HFFc6 (cell line): ENCODE data around the gene HLA-F. TPM values are rescaled to one million over a fixed set of nuclear protein-coding genes. Genes with fewer than 3 reads are reported as not detected.

Source experiments
- DNase-seq: peaks from one replicate; pipeline ENCODE4 v3.0.0-alpha.2; 2018
- H3K27ac Mint-ChIP-seq: 2 replicates; pipeline ENCODE4 v1.8.0; 2020; ENCODE audit warnings: mild to moderate bottlenecking, mixed read lengths
- H3K27me3 Mint-ChIP-seq: 2 replicates; pipeline ENCODE4 v1.8.0; 2021; ENCODE audit warnings: mild to moderate bottlenecking, moderate library complexity, mixed read lengths; ENCODE audit not compliant: insufficient read depth
- H3K36me3 Mint-ChIP-seq: 2 replicates; pipeline ENCODE4 v1.8.0; 2021; ENCODE audit warnings: low read depth, mixed read lengths
- H3K4me1 Mint-ChIP-seq: 2 replicates; pipeline ENCODE4 v1.8.0; 2020; ENCODE audit warnings: low read depth, mixed read lengths
- H3K4me3 Mint-ChIP-seq: 2 replicates; pipeline ENCODE4 v1.8.0; 2020; ENCODE audit warnings: mild to moderate bottlenecking, moderate library complexity, mixed read lengths
- H3K9me3 Mint-ChIP-seq: 2 replicates; pipeline ENCODE4 v1.8.0; 2020; ENCODE audit warnings: mild to moderate bottlenecking, mixed read lengths
- total RNA-seq, 6 experiments: library from RNA; stranded (reverse); fragmentation: NEBNext Ultra II Directional; extraction: Animal tissue kit (Norgen Biotek cat#: 25700); gene quantifications; 2 replicates in 1 of 6; 3 replicates in 5 of 6; pipeline ENCODE4 v1.2.3, GENCODE V29; 2021
- TF ChIP-seq, protein P1 (sequence below): fragments of 200-600 bp; sonication (generic); IDR thresholded peaks from 2 replicates; pipeline ENCODE4 v1.5.0; 2021; ENCODE audit warnings: antibody characterized with exemption, mild to moderate bottlenecking

The HLA-F gene
- total RNA-seq, 6 experiments from 2014 or later, result 1.4 to 7.5 (median 4.2) TPM

DNA sequence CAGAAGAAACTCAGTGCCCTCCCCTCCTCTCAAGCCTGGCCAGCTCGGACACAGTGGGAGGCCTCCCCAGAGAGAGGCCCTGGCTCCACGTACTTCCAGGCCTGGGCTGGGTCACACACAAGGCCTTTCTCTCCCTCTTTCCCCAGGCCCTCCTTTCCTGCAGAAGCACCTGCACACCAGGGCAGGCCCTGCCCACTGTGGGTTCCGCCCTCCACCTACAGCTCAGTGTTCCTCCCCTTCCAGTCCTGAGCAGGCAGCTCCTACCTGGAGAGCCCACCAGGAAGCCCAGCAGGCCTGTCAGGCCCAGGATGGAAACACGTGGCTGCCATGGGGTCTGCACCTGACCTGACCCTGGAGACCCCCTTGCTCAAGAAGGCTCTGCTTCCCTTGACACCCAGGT, 18.9 kb downstream of the HLA-F start:
- Mint-ChIP-seq H3K4me3 (no peak overlapping the region), H3K9me3 (no peaks in the 10 kb centered on the region), H3K4me1 (peaks cover 6% of the 10 kb centered on the region; the same call in 1 of the 2 replicates), H3K27ac (no peak overlapping the region), H3K36me3 (no peaks in the 10 kb centered on the region), H3K27me3 (no peaks in the 10 kb centered on the region)
- no peak for DNase-seq
- TF ChIP-seq, protein P1, sequence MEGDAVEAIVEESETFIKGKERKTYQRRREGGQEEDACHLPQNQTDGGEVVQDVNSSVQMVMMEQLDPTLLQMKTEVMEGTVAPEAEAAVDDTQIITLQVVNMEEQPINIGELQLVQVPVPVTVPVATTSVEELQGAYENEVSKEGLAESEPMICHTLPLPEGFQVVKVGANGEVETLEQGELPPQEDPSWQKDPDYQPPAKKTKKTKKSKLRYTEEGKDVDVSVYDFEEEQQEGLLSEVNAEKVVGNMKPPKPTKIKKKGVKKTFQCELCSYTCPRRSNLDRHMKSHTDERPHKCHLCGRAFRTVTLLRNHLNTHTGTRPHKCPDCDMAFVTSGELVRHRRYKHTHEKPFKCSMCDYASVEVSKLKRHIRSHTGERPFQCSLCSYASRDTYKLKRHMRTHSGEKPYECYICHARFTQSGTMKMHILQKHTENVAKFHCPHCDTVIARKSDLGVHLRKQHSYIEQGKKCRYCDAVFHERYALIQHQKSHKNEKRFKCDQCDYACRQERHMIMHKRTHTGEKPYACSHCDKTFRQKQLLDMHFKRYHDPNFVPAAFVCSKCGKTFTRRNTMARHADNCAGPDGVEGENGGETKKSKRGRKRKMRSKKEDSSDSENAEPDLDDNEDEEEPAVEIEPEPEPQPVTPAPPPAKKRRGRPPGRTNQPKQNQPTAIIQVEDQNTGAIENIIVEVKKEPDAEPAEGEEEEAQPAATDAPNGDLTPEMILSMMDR, result no peak

DNA sequence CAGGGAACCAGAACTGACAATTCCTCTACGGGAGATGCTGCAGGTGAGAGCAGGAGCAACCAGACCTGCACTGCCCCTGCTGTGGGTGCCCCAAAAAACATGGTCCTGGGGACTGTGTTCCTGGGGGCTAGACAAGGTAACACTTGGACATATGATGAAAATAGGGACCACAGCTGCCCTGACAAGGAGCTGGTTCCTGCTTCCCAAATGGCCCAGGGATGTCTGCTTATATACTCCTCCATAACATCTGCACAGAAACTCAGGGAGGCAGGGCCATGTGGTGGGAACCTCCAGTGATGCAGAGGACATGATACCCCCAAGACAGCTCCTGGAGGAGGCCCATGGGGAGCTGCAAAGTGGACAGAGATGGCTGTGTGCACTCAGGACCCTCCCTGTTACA, 19.8 kb downstream of the HLA-F start:
- H3K27me3 Mint-ChIP-seq, result no peaks in the 10 kb centered on the region; the same call in 1 of the 2 replicates

DNA sequence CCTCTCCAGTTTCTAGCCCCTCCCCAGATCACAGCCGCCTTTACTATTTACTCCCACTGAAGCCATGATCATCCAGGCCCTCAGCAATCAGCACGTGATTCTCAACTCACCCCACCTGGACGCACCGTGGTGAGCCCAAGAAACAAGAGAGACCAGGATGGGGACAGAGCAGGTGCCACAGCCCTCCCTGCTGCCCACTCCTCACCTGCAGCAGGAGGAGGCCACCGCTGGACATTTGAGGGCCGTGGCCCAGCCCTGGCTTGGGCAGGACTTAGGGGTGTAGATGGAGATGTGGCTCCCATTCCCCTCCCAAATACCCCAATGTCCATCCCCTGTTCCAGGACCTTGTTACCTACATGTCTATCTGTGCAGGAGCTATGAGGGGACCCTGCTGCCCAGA, 20.3 kb downstream of the HLA-F start:
- TF ChIP-seq, protein P1, result no peak
- no peaks in the 10 kb centered on the region for H3K36me3 Mint-ChIP-seq
- no peak for DNase-seq
- H3K27me3 Mint-ChIP-seq, result no peaks in the 10 kb centered on the region; the same call in 1 of the 2 replicates
- H3K4me1 Mint-ChIP-seq, result peaks cover 7% of the 10 kb centered on the region
- H3K9me3 Mint-ChIP-seq, result no peaks in the 10 kb centered on the region
- no peak overlapping the region for H3K4me3 Mint-ChIP-seq
- H3K27ac Mint-ChIP-seq, result no peak overlapping the region

More for the DNA sequence above, 19.8 kb downstream of the HLA-F start:
- no peak for DNase-seq
- peaks cover 5% of the 10 kb centered on the region for H3K4me1 Mint-ChIP-seq
- no peak overlapping the region for H3K27ac Mint-ChIP-seq
- H3K4me3 Mint-ChIP-seq, result no peak overlapping the region
- TF ChIP-seq, protein P1, result no peak
- no peaks in the 10 kb centered on the region for H3K36me3 Mint-ChIP-seq
- no peaks in the 10 kb centered on the region for H3K9me3 Mint-ChIP-seq

DNA sequence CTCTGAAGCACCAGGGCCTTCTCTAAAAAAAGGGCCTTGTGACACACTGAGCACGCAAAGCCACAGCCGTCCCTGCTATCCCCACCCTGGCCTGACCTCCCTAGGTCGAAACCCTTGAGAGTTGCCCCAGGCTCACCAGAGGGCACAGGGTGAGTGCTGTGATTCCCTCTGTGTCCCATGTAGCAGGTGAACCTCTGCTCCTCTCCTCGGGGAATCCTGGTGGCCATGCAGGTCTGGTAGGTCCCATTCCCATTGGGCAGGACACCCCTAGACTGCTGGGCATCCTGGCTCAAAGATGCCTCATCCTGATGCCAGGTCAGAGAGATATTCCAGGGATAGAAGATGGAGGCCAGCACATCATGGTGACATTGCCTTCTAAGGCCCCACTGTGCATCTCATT, 20.9 kb downstream of the HLA-F start:
- TF ChIP-seq, protein P1, result no peak
- H3K9me3 Mint-ChIP-seq, result no peaks in the 10 kb centered on the region
- no peak overlapping the region for H3K4me3 Mint-ChIP-seq
- DNase-seq, result no peak
- H3K27ac Mint-ChIP-seq, result no peak overlapping the region
- H3K36me3 Mint-ChIP-seq, result no peaks in the 10 kb centered on the region
- no peaks in the 10 kb centered on the region; the same call in 1 of the 2 replicates for H3K27me3 Mint-ChIP-seq
- H3K4me1 Mint-ChIP-seq, result peaks cover 9% of the 10 kb centered on the region

DNA sequence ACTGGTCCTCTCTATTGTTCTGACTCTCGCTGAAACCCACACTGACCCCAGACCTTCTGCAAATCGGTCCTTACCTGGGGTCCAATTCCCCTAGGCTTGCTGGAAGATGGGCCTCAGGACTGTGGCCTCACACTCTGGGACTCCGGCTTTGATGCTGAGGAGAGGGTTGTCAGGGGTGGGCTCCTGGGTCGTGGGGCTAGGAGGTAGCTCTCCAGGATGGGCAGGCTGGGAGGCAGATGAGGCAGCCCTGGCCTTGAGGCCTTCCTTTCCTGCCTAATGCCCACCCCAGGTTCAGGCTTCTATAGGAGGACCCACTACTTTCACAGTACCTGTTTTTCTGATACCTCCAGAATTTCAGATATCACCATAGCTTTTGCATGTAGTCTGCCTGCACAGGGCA, 21.4 kb downstream of the HLA-F start:
- Mint-ChIP-seq H3K36me3 (no peaks in the 10 kb centered on the region), H3K4me1 (peaks cover 14% of the 10 kb centered on the region), H3K4me3 (no peak overlapping the region), H3K9me3 (no peaks in the 10 kb centered on the region), H3K27ac (no peak overlapping the region), H3K27me3 (no peaks in the 10 kb centered on the region; the same call in 1 of the 2 replicates)
- TF ChIP-seq, protein P1, result no peak
- no peak for DNase-seq

DNA sequence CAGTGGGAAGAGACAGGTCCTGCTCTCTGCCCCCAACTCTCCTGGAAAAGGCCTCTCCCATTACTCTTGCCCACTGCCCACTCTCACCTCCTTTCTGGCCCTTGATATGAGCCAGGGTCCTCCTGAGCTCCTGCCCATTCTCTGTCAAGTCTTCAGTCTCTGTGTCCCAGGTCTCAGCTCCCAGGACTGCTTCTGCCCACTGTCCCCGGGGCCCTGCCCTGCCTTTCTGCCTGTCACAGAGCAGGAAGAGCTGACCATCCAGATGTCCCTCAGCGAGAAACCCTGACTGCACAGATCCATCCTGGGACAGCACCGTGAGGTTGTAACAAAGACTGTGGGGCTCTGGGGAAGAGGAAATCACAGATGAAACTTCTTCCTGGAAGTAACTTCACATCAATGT, 22.2 kb downstream of the HLA-F start:
- Mint-ChIP-seq H3K27ac (no peak overlapping the region), H3K4me3 (no peak overlapping the region), H3K36me3 (no peaks in the 10 kb centered on the region), H3K9me3 (no peaks in the 10 kb centered on the region), H3K27me3 (no peaks in the 10 kb centered on the region; the same call in 1 of the 2 replicates), H3K4me1 (peaks cover 18% of the 10 kb centered on the region)
- TF ChIP-seq, protein P1, result no peak
- DNase-seq, result no peak
